GM21367 (cell line): ENCODE data around the gene SPC24.
"Not testable (repeated sequence)": the region's sequence is repeated elsewhere in the genome, so short reads cannot be mapped to it uniquely, and the experiment has no call there.

Experiments used
- ATAC-seq: cut with Tn5 transposase; IDR thresholded peaks from one replicate; pipeline ENCODE4 v1.9.1; 2021; ENCODE audit not compliant: unreplicated experiment

The SPC24 gene

DNA sequence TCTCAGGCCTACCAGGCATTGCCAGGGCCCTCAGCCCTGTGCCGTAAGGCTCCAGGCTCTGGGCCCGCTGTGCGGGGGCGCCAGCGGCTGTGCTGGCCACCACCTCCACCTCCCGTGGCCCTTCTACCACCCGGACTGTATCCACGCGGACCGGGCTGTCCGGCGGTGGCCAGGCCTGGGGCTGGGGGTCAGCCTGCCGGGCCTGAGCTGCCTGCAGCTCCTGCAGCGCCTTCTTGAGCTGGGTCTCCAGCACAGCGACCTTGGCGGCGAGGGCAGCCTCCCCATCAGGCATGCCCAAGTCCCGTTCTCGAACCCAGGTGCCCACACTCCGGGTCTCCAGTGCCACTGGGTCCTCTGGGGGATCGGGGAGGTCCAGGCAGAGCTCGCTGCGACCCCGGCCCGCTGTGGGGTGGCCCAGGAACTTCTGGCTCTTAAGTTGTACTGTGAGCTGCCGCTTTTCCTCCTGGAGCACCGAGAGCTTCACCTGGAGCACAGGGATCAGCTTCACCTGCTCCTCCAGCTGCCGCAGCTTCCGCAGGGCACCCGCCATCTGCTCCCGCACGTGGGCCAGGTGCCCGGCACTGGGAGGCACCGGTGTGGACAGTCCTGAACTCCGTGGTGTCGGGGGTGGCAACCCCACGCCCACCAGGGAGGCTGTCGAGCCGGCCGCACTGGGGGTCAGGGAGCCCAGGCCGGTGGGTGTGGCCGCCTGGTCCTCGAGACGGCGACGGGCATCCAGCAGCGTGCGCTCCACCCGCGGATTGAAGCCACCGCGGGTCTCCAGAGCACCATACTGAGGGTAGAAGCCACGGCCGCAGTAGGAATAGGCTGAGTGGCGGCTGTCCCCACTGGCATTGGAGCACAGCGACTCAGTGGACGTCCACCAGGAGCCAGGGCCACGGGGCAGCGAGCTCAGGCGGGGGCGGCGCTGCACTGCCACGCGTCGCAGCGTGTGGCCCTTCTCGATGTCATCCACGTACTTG, 37.7 kb upstream of the SPC24 start:
- ATAC-seq: no peak

DNA sequence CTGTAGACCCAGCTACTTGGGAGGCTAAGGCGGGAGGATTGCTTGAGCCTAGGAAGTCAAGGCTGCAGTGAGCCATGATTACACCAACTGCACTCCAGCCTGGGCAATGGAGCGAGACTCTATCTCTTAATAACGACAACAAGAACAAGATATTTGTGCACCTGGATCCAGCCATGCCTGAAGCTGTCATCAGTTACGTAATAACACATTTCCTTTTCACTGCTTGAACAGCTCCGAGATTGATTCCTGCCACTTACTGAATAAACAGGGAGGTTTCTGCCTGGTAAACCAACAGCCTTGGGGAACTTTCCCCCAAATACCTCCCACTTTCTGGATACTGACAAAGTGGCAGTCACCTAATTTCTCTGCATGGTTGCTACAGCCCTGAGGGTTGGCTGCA, 36.4 kb upstream of the SPC24 start:
- no peak for ATAC-seq

DNA sequence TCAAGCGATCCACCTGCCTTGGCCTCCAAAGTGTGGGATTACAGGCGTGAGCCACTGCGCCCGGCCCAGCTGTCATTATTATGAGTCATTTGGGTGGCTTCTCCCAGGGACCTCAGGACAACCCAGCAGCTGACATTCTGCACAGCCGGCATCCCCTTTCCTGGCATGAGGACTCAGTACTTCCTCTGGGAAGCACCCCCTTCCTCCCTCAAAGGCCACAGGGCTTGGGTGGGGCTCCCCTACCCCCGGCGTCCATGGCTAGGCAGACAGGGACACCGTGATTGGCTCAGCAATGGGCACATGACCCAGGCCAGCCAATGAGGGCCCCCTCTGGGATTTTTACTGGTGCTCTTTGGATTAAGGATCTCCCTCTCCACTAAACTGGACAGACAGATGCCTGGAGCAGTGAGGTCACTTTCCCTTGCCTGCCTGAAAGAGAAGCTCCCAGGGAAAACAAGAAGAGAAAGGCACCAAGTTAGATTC, 35.7 kb upstream of the SPC24 start:
- ATAC-seq: no peak

DNA sequence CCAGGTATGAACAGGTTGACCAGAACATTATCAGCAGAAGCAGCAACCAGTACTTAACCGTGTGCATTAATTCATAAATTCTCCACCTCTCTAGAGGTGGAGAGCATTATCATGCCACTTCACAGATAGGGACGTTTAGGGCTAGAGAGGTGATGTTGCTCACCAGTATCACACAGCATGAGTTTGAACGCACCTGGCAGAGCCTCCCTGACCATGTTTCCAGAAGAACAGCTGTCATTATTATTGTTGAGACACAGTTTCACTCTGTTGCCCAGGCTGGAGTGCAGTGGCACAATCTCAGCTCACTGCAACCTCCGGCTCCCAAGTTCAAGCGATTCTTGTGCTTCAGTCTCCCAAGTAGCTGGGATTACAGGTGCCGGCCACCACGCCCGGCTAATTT, 34.9 kb upstream of the SPC24 start:
- ATAC-seq: no peak

DNA sequence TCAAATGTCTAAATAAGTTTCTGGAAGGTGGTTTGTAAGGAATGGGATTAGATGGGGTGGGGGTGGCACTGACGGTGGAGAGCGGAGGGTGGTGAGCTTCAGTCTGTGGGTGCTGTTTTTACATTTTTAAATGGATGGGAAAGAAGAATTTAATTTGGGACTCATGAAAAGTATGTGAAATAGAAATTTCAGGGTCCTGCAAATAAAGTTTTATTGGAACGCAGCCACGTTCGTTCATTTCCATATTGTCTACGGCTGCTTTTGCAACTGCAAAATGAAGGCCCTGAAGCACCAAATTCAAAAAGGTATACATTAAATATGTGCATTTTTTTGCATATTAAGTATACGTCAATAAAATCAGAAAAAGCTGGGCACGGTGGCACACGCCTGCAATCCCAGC, 31.9 kb upstream of the SPC24 start:
- no peak for ATAC-seq

DNA sequence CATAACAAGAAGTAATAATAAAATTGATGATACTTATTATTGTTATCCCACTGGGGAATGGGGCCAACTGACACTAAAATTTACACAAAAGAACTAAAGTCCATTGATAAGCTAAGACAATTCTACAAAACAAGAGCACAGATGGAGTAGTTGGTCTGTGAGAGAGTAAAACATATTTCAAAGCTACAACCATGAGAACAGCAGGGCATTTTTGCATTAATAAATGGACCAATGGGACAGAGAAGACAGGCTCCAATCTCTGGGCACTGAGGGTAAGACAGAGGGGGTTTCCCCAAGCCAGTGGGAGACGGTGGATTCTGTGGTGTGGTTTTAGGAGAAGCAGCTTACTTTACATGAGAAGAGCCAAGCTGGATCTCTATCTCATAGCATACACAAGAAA, 27.4 kb upstream of the SPC24 start:
- ATAC-seq: no peak

DNA sequence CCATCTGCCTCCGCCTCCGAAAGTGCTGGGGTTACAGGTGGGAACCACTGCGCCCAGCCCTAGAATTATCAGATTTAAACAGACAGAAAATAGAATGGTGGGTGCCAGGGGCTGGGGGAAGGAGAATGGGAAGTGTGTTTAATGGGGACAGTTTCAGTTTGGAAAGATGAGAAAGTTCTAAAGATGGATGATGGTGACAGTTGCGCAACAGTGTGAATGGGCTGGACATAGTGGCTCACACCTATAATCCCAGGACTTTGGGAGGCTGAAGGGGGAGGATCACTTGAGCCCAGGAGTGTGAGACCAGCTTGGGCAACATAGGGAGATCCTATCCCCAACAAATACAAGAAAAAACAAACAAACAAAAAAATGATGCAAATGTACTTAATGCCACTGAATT, 25.9 kb upstream of the SPC24 start:
- no peak for ATAC-seq

DNA sequence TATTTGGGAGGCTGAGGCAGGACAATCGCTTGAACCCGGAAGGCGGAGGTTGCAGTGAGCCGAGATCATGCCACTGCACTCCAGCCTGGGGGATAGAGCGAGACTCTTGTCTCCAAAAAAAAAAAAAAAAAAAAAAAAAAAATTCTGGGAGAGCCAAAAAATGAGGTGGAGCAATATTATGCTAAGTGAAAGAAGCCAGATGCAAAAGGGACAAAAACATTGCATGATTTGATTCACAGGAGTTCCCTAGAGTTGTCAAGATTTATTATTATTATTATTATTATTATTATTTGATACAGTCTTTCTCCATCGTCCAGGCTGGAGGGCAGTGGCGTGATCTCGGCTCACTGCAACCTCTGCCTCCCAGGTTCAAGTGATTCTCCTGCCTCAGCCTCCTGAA, 25.4 kb upstream of the SPC24 start:
- ATAC-seq: not testable (repeated sequence)

DNA sequence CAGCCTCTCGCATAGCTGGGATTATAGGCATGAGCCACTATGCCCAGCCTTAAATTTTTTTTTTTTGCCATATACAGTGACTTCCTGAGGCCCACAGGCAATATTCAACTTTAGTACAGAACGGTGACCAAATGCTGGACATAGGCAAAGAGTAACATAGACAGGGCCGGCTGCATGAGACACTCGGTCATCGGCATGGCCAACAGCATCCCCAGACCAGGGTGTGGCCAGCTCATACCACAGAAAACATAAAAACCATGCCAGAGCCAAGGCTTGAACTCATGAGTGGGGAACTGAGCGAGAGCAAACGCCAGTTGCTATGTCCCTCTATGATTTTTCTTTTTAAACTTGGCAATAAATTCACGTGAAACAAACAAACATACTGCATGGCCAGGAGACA, 24.8 kb upstream of the SPC24 start:
- ATAC-seq: no peak

DNA sequence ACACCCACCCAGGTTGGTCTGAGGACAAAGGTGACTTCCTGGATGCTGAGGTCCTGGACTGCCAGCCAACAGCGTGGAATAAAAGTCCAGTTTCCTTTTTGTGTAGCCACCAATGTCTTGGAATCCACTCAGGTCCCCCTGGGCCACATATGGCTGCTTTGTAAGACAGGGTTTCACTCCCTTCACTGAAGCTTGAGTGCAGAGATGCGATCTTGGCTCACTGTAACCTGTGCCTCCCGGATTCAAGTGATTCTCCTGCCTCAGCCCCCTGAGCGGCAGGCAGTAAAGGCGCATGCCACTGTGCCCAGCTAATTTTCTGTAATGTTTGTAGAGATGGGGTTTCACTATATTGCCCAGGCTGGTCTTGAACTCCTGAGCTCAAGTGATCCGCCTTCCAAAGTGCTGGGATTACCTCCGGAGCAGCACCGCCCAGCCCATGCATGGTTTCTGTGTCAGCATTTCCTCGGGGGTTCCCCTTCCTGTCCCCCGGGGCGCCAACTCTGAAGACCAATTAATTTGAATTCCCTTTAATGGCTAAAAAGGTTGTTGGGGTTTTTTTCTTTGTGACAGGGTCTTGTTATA, 24.2 kb upstream of the SPC24 start:
- no peak for ATAC-seq

DNA sequence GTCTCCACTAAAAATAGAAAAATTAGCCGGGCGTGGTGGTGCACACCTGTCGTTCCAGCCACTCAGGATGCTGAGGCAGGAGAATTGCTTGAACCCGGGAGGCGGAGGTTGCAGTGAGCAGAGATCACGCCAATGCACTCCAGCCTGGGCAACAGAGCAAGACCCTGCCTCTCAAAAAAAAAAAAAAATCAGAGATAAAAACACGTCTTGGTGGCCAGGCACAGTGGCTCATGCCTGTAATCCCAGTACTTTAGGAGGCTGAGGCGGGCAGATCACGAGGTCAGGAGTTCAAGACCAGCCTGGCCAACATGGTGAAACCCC, 23.5 kb upstream of the SPC24 start:
- ATAC-seq: not testable (repeated sequence)

DNA sequence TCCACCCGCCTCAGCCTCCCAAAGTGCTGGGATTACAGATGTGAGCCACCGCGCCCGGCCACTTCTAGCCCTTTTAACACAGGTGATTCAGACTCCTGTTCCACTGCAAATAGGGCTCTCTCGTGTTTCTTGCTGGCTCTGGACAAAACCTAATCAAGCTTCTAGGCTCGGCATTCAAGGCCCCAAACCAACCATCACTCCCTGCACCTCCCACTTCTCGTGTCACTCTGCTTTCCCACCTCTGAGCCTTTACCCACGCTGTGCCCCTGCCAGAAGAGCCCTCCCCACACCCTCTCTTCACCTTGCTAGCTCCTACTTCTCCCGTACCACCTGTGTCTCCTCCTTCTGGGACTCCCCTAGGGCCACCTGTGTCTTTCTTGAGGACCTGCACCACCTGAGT, 22.0 kb upstream of the SPC24 start:
- ATAC-seq: no peak

DNA sequence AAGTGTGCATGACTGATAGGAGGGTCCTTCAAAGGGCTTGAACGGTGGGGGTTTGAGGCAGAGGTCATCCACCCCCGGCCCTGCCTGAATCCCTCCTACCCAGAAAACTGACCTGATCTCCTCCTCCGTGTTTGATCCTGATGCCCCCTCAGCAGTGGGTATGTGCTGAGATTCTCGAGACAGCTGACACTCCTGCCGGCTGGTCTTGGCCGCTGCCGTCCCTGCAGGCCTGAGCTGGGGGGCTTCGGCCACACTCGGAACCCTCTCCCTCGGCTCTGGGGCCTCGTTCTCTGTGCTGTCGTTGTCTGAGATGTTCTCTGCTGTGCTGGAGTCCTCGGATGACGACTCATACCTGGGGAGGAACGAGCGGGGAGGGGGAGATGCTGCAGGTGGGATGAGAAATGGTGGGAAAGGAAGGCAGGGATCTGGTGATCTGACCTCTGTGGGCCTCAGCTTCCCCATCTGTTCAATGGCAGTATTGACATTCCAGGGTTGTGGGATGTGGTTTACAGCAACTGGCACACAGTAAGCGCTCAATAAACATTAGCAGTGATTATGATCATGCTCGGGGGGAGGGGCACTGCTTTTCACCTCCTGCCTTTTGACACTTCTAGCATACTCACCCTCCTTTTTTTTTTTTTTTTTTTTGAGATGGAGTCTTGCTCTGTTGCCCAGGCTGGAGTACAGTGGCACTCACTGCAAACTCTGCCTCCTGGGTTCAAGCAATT, 21.0 kb upstream of the SPC24 start:
- no peak for ATAC-seq

DNA sequence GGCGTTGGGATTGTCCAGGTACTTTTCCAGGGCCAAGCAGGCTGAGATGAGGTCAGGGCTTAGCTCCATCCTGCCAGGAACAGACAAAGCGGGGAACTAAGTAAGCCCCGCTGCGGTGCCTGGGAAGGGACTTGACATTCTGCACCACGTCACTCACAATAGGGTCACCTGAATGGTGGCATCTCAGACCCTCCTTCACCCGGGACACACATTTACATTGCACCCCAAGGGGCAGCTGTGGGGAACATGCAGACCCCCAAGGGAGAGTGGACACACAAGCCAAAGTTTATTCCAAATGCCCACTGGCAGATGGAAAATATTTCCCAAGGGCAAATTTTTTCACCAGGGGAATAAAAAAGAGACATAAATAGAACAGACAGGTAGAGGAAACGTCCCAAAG, 20.3 kb upstream of the SPC24 start:
- ATAC-seq: no peak

DNA sequence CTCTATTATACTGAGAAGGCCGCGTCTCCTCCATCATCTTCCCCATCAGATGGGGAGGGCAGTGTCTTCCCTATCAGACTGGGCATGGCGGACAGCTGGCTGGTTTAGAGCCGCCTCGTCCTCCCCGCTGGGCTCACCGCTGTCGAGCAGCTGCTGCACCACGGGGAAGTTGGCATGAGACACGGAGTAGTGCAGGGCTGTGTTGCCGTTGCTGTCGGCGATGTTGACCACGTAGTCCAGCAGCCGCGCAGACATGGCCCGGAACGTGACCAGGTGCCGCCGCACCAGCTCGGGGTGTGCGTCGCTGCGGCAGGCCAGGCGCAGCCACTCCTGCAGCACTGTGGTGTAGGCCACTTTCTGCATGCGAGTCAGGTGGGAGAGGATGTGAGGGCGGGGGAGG, 18.8 kb upstream of the SPC24 start:
- ATAC-seq: no peak

DNA sequence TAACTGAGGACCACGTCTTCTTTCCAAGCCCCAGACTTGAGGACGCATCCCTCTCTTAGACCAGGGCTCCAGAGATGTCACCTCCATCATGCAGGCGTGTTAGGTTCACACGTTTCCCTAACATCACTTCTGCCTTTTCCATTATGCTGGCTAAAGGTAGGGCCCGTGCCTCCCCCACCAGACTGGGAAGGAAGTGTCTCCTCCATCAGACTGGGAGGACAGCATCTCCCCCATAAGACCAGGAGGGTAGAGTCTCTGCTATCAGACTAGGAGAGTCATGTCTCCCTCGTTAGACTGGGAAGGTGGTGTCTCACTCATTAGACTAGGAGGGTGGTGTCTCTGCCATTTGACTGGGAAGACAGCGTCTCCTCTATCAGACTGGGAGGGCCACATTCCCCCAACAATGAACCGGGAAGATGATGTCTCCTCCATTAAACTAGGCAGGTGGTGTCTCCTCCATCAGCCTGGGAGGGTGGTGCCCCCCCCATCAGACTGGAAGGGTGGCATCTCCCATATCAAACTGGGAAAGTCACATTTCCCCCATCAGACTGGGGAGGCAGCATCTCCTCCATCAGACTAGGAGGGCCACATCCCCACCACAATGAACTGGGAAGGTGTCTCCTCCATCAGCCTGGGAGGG, 18.1 kb upstream of the SPC24 start:
- ATAC-seq: no peak

DNA sequence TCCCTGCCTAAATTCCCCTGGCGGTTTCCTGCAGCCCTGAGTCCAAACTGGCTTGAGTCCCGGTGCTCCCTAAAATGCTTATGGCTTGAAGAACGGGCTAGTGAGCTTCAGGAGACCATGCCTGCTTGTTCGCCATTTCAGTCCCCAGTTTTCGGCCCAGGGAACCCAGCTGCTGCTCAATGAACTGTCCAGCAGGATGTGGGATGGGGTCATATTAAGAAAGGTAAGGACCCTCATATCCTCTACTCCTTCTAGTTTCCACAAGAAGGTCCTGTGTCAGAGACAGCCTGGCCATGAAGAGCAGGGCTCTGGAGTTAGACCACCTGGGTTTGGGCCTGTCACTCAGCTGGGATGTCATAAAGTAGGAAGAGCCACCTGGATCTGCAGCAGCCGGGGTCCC, 17.0 kb upstream of the SPC24 start:
- no peak for ATAC-seq

DNA sequence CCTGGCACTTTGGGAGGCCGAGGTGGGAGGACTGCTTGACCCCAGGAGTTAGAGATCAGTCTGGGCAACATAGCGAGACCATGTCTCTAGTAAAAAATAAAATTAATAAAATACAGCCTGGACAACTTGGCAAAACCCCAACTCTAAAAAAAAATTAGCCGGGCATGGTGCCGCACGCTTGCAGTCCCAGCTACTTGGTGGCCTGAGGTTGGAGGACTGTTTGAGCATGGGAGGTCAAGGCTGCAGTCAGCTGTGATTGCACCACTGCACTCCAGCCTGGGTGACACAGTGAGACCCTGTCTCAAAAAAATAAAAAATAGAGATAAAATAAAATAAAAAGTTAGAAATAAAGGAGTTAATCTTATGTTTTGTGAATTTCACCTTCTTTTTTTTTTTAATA, 15.6 kb upstream of the SPC24 start:
- ATAC-seq: no peak

DNA sequence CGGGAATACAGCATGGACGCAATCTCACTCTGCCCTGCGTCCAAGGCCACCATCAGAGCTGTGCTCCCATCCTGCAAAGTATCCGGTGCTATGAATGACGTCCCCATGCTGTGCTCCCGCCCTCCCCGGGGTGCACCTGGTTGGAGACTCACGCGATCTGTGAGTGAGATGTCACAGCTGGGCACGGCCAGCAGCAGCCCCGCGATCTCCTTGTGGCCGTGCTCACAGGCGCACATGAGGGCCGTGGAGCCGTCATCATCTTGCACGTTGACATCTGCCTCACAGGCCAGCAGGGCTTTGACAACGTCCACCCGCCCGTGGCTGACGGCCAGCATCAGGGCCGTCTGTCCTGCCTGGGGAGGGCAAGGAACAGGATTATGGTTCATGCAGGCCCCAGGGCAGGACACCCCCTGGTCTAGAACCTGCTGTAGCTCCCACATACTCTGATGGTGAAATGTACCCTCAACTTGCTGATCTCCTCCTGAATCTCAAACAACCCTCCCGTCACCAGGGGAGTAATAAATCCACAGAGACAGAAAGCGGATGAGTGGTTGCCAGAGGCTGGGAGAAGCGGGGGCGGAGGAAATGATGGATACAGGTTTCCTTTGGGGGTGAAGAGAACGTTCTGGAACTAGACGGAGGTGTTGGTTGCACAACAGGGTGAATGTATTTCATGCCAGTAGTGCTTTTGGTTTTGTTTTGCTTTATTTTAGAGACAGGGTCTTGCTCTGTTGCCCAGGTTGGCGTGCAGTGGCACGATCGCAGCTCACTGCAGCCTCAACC, 14.5 kb upstream of the SPC24 start:
- no peak for ATAC-seq

DNA sequence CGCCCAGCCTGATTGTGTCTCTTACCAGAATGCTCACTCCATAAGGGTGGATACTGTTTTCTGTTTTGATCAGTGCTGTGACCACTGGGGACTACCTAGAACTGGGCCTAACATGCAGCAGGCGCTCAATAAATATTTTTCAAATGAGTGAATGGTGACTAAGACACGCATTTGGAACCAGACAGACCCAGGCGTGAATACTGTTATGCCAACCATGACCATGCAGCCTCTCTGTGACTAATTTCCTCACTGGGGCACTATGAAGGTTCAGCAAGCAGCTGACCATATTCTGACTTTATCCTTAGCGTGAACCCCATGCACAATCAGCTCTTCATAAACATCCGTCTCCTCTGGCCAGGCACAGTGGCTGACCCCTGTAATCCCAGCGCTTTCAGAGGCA, 13.0 kb upstream of the SPC24 start:
- ATAC-seq: no peak
